Transverse colon (tissue), 4 donors: ENCODE measurements around the gene KLHL11. TPM values are rescaled to one million over a fixed set of nuclear protein-coding genes. Genes with fewer than 3 reads are reported as not detected.

Experiments
- DNase-seq: peaks from one replicate; pipeline ENCODE4 v3.0.0-alpha.2; 2019
- H3K27ac ChIP-seq, 4 donors: fragments of 200-600 bp; sonication (generic); 2 replicates each; pipeline ENCODE4 v1.5.1; 2016 to 2018; ENCODE audit warnings: inconsistent platforms in 4 of 4
- H3K27me3 ChIP-seq: fragments of 200-600 bp; sonication (generic); 2 replicates; pipeline ENCODE4 v1.5.1; 2017; ENCODE audit warnings: inconsistent platforms
- H3K36me3 ChIP-seq, 4 donors: fragments of 200-600 bp; sonication (generic); 2 replicates each; pipeline ENCODE4 v1.5.1; 2017 to 2019; ENCODE audit warnings: inconsistent platforms in 4 of 4
- H3K4me1 ChIP-seq, 4 donors: fragments of 200-600 bp; sonication (generic); 2 replicates each; pipeline ENCODE4 v1.5.1; 2017 to 2020; ENCODE audit warnings: inconsistent platforms in 4 of 4
- H3K4me3 ChIP-seq, 4 donors: fragments of 200-600 bp; sonication (generic); 1 replicate in 1 of 4; 2 replicates in 3 of 4; pipeline versions ENCODE4 v1.5.1 to v1.6.1; 2017 to 2019; ENCODE audit warnings: inconsistent platforms in 4 of 4
- H3K9me3 ChIP-seq, 2 donors: fragments of 200-600 bp; sonication (generic); 2 replicates each; pipeline ENCODE4 v1.5.1; 2017 to 2019; ENCODE audit warnings: inconsistent platforms in 2 of 2
- CTCF ChIP-seq, 5 experiments: fragments of 200-600 bp in 3 of 5; fragments of 450-650 bp in 2 of 5; sonication (generic) in 3 of 5; IDR thresholded peaks; 1 replicate in 2 of 5; 2 replicates in 3 of 5; pipeline ENCODE4 v1.5.1; 2016 to 2017; ENCODE audit warnings: antibody characterized with exemption in 5 of 5, inconsistent platforms in 3 of 5, mild to moderate bottlenecking in 2 of 5, moderate library complexity in 1 of 5
- EP300 ChIP-seq: sonication (generic); formaldehyde crosslinking; IDR thresholded peaks from one replicate; pipeline ENCODE4 v1.6.1; 2017; ENCODE audit warnings: antibody characterized with exemption, low read depth
- POLR2A ChIP-seq: fragments of 450-650 bp; IDR thresholded peaks from one replicate; pipeline ENCODE4 v1.6.1; 2016; ENCODE audit warnings: antibody characterized with exemption, mild to moderate bottlenecking, moderate library complexity
- POLR2AphosphoS5 ChIP-seq, 3 donors: sonication (generic); formaldehyde crosslinking; IDR thresholded peaks; one replicate each; pipeline ENCODE4 v1.6.1; 2016; ENCODE audit warnings: antibody characterized with exemption in 3 of 3
- WGBS, 2 donors: methylation state at CpG; one replicate each; pipeline ENCODE4 v1.1.5; 2018; ENCODE audit warnings: low coverage in 1 of 2; 5-methylcytosine and 5-hydroxymethylcytosine counted together
- in situ Hi-C, 4 donors: fragments of 200-750 bp; cut with MboI; loops; one replicate each; pipeline versions ENCODE4 v1.15.0 to v1.15.1; 2017; ENCODE audit warnings: low sequenced_read_pairs in 3 of 4, low pct_ligation_motif_present in 1 of 4, low pct_unique_long_range_greater_than_20kb in 1 of 4
- intact Hi-C: fragments of 100-400 bp; cut with DNase I; formaldehyde crosslinking; loops from one replicate; pipeline ENCODE4 v1.15.1; 2023; ENCODE audit warnings: low total_unique reads
- small RNA-seq, 4 donors: library from RNA; depleted of rRNA; stranded (forward); fragments of <200 nt; gene quantifications; one replicate each; pipeline ENCODE3, GENCODE V24; 2016
- total RNA-seq, 4 donors: library from RNA; depleted of rRNA; stranded (reverse); fragments of >200 nt; gene quantifications; one replicate each; pipeline ENCODE4 v1.1.0, GENCODE V29; 2016

The KLHL11 gene
- total RNA-seq, 4 donors from 2014 or later: 5.4 to 19.5 (median 15.9) TPM

- intact Hi-C loops: no loop called here
- Histone ChIP-seq H3K4me3 (peak within 1 kb of the TSS; percentile 38 to 86 (median 64)), H3K4me1 (peaks cover 10 to 47% (median 34%) of the 10 kb centered on the region in 4 donors), H3K27me3 (no peaks in the 10 kb centered on the region), H3K9me3 (no peaks in the 10 kb centered on the region), H3K27ac (peak within 1 kb of the TSS; percentile 78 to 89 (median 86)), H3K36me3 (no peaks in the 10 kb centered on the region)
- DNase-seq: peak; percentile 87
- 2% methylated on average over 42 of the region's 96 CpGs; no CpG with 5 or more reads in 1 of the 2 donors for WGBS, 2 donors
- in situ Hi-C loops: no loop called here
- no peak for TF ChIP-seq EP300
- TF ChIP-seq CTCF (IDR thresholded peaks at IDR 0.05): peak; percentile 47 to 81 (median 61)
- TF ChIP-seq POLR2AphosphoS5 (IDR thresholded peaks at IDR 0.05): peak in 1 of 3 donors; percentile 8
- peak; percentile 15 for TF ChIP-seq POLR2A
Observed at GRCh38 chr17:41811549-41812380, 53.5 kb downstream of the KLHL11 start, which contains the start of gene P3H4. TSS of gene P3H4 (minus strand) at chr17:41811949. CDS start at chr17:41811915, 34 bp downstream.

GRCh38 chr17:41810659-41811548 lies 54.3 kb downstream of the KLHL11 start:
- intact Hi-C loops: no loop called here
- peak overlapping the region; percentile 38 to 86 (median 64) for H3K4me3 ChIP-seq
- peak; percentile 23 for DNase-seq
- no peaks in the 10 kb centered on the region for H3K36me3 ChIP-seq
- in situ Hi-C loops: no loop called here
- 29% methylated on average over 50 of the region's 58 CpGs; no CpG with 5 or more reads in 1 of the 2 donors for WGBS, 2 donors
- TF ChIP-seq POLR2AphosphoS5 (IDR thresholded peaks at IDR 0.05): no peak
- no peak for TF ChIP-seq EP300
- TF ChIP-seq CTCF (IDR thresholded peaks at IDR 0.05): no peak
- no peak for TF ChIP-seq POLR2A
- H3K4me1 ChIP-seq: peaks cover 10 to 50% (median 36%) of the 10 kb centered on the region in 4 donors
- H3K27me3 ChIP-seq: no peaks in the 10 kb centered on the region
- peak overlapping the region; percentile 78 to 89 (median 86) for H3K27ac ChIP-seq
- H3K9me3 ChIP-seq: no peaks in the 10 kb centered on the region

- WGBS, 2 donors: 81% methylated on average over 7 of the region's 8 CpGs; no CpG with 5 or more reads in 1 of the 2 donors
- peak; percentile 73 for DNase-seq
- Histone ChIP-seq H3K4me3 (no peak overlapping the region), H3K4me1 (peaks cover 10 to 33% (median 26%) of the 10 kb centered on the region in 4 donors), H3K36me3 (no peaks in the 10 kb centered on the region), H3K9me3 (no peaks in the 10 kb centered on the region), H3K27ac (peak overlapping the region; percentile 51 to 70 (median 68)), H3K27me3 (no peaks in the 10 kb centered on the region)
- intact Hi-C loops: no loop called here
- in situ Hi-C loops: loop anchor here in 2 of 4 donors (10.0 kb wide), 1 partner anchor 72 kb away; the partner anchor contains the start of gene HAP1 (in 2 of the 2)
- TF ChIP-seq POLR2A: peak; percentile 23
- TF ChIP-seq CTCF (IDR thresholded peaks at IDR 0.05): no peak
- TF ChIP-seq POLR2AphosphoS5 (IDR thresholded peaks at IDR 0.05): peak; percentile 24 to 43 (median 39)
Observed at GRCh38 chr17:41806685-41807445, 58.4 kb downstream of the KLHL11 start.

Small RNAs within 50 kb of the gene (small RNA-seq; reads per million reads assigned to genes)
- 0 reads per million in 4 donors for gene AC125257.2

Other genes starting within 250 kb of the KLHL11 start
- 10 to 100 TPM in 1 of 4 donors, not detected in 3; 37.6 TPM for gene KRT17, start 240.8 kb downstream of the KLHL11 start, total RNA-seq
- gene EIF1, start 176.5 kb downstream of the KLHL11 start, total RNA-seq: 100 to 1,000 TPM in 3 of 4 donors, 10 to 100 TPM in 1; 93.3 to 520 (median 241) TPM
- not detected for gene GAST, start 153.1 kb downstream of the KLHL11 start, total RNA-seq
- under 1 TPM in 2 of 4 donors, not detected in 2; 0.55 to 0.79 TPM for gene HAP1, start 130.8 kb downstream of the KLHL11 start, total RNA-seq
- gene JUP, start 78.7 kb downstream of the KLHL11 start, total RNA-seq: 100 to 1,000 TPM; 396 to 595 (median 513) TPM
- 10 to 100 TPM; 18.7 to 39.6 (median 22.5) TPM for gene P3H4, start 53.5 kb downstream of the KLHL11 start, total RNA-seq
- gene FKBP10, start 52.4 kb downstream of the KLHL11 start, total RNA-seq: 10 to 100 TPM in 3 of 4 donors, 1 to 10 TPM in 1; 7.1 to 61.1 (median 12.6) TPM
- gene NT5C3B, start 29.2 kb downstream of the KLHL11 start, total RNA-seq: 10 to 100 TPM in 3 of 4 donors, 1 to 10 TPM in 1; 10.0 to 30.8 (median 24.6) TPM
- gene KLHL10, start 27.6 kb downstream of the KLHL11 start, total RNA-seq: under 1 TPM in 1 of 4 donors, not detected in 3; 0.32 TPM
- gene ACLY, start 53.5 kb upstream of the KLHL11 start, total RNA-seq: 10 to 100 TPM; 39.2 to 69.2 (median 51.9) TPM
- under 1 TPM in 2 of 4 donors, not detected in 2; 0.32 to 0.55 TPM for gene ODAD4, start 65.2 kb upstream of the KLHL11 start, total RNA-seq
- 100 to 1,000 TPM in 1 of 4 donors, 10 to 100 TPM in 3; 32.6 to 133 (median 54.2) TPM for gene CNP, start 101.4 kb upstream of the KLHL11 start, total RNA-seq
- gene DNAJC7, start 152.0 kb upstream of the KLHL11 start, total RNA-seq: 10 to 100 TPM; 18.1 to 87.5 (median 64.5) TPM
- gene NKIRAS2, start 154.7 kb upstream of the KLHL11 start, total RNA-seq: 10 to 100 TPM; 20.5 to 52.7 (median 35.0) TPM
- 1 to 10 TPM in 2 of 4 donors, under 1 TPM in 1, not detected in 1; 0.37 to 4.1 (median 3.7) TPM for gene C17orf113, start 185.2 kb upstream of the KLHL11 start, total RNA-seq
- gene ZNF385C, start 233.1 kb upstream of the KLHL11 start, total RNA-seq: under 1 TPM in 2 of 4 donors, not detected in 2; 0.27 to 0.48 TPM
- gene DHX58, start 247.3 kb upstream of the KLHL11 start, total RNA-seq: 10 to 100 TPM in 3 of 4 donors, 1 to 10 TPM in 1; 4.6 to 14.6 (median 12.8) TPM